Activated naive CD8-positive, alpha-beta T cell treated with anti-CD3 and anti-CD28 coated beads, Interleukin-2, amount 10 ng/mL, durations not matched to agents 7 days and 5 days (primary cell): Measurements from ENCODE around the gene NLE1. TPM values are rescaled to one million over a fixed set of nuclear protein-coding genes. Genes with fewer than 3 reads are reported as not detected.
"Not testable (repeated sequence)": the region's sequence is repeated elsewhere in the genome, so short reads cannot be mapped to it uniquely, and the experiment has no call there.

Experiments
- ATAC-seq: fragments of 150-1000 bp; cut with Tn5 transposase; one replicate; pipeline ENCODE4 v1.10.0; 2021; ENCODE audit warnings: low read depth, moderate library complexity
- POLR2A ChIA-PET: fragments of 350-600 bp; sonication (Branson Sonifier 250); formaldehyde crosslinking; loops from one replicate; lab custom pipeline; 2021; ENCODE audit warnings: antibody characterized with exemption; lab: Charles Lee
- DNase-seq: peaks from one replicate; pipeline ENCODE4 v3.0.0; 2021
- H3K27ac Mint-ChIP-seq: one replicate; pipeline ENCODE4 v1.8.0; 2022; ENCODE audit warnings: mild to moderate bottlenecking, mixed read lengths
- H3K27me3 Mint-ChIP-seq: one replicate; pipeline ENCODE4 v1.8.0; 2022; ENCODE audit warnings: mild to moderate bottlenecking, moderate library complexity, mixed read lengths
- H3K36me3 Mint-ChIP-seq: one replicate; pipeline ENCODE4 v1.8.0; 2021; ENCODE audit warnings: mild to moderate bottlenecking, mixed read lengths
- H3K4me1 Mint-ChIP-seq: one replicate; pipeline ENCODE4 v1.8.0; 2021; ENCODE audit warnings: mixed read lengths
- H3K4me3 Mint-ChIP-seq: one replicate; pipeline ENCODE4 v1.8.0; 2022; ENCODE audit warnings: mild to moderate bottlenecking, moderate library complexity, mixed read lengths
- H3K9me3 Mint-ChIP-seq: one replicate; pipeline ENCODE4 v1.8.0; 2021; ENCODE audit warnings: mixed read lengths
- total RNA-seq, 2 experiments: library from RNA; stranded (reverse); gene quantifications; one replicate each; pipeline ENCODE4 v1.2.3, GENCODE V29; 2021

Gene NLE1
- total RNA-seq, 2 experiments from 2014 or later = 13.4 to 17.4 TPM

- H3K4me3 Mint-ChIP-seq, H3K9me3 Mint-ChIP-seq, H3K36me3 Mint-ChIP-seq, ATAC-seq, DNase-seq, H3K27me3 Mint-ChIP-seq: not testable (repeated sequence)
- POLR2A ChIA-PET = interaction anchor here (3.5 kb wide), 1 partner anchor 70 kb away, joined by 24 read pairs; the partner anchor contains the start of gene SLFN5
- Mint-ChIP-seq H3K4me1 (peaks cover 33% of the 10 kb centered on the region), H3K27ac (peak overlapping the region; percentile 16)
These were observed 30.2 kb upstream of the NLE1 start for GRCh38 chr17:35172321-35172720.

- ATAC-seq (peak; percentile 30), DNase-seq (no peak)
- H3K4me3 Mint-ChIP-seq = peak overlapping the region; percentile 28
- peaks cover 1% of the 10 kb centered on the region for H3K9me3 Mint-ChIP-seq
- H3K27me3 Mint-ChIP-seq = no peaks in the 10 kb centered on the region
- POLR2A ChIA-PET = interaction anchor here (1.3 kb wide), 1 partner anchor 64 kb away, joined by 3 read pairs; no protein-coding TSS in a partner anchor
- peaks cover 28% of the 10 kb centered on the region for H3K4me1 Mint-ChIP-seq
- H3K36me3 Mint-ChIP-seq = peaks cover 2% of the 10 kb centered on the region
- H3K27ac Mint-ChIP-seq = peak overlapping the region; percentile 67
These were observed 29.7 kb upstream of the NLE1 start for GRCh38 chr17:35171834-35172233.

- DNase-seq = peak; percentile 47
- peaks cover 2% of the 10 kb centered on the region for H3K36me3 Mint-ChIP-seq
- POLR2A ChIA-PET = interaction anchor here (0.9 to 1.3 kb wide), 6 partner anchors 44 to 368 kb away, joined by 3 to 5 read pairs (median 4); partner anchors contain the start of genes SLFN13 and SLFN5
- H3K4me1 Mint-ChIP-seq = peaks cover 26% of the 10 kb centered on the region
- peaks cover 1% of the 10 kb centered on the region for H3K9me3 Mint-ChIP-seq
- H3K4me3 Mint-ChIP-seq = peak overlapping the region; percentile 28
- H3K27me3 Mint-ChIP-seq = no peaks in the 10 kb centered on the region
- peak overlapping the region; percentile 67 for H3K27ac Mint-ChIP-seq
- ATAC-seq = peak; percentile 69
These were observed 29.1 kb upstream of the NLE1 start for GRCh38 chr17:35170968-35171771.

GRCh38 chr17:35169835-35170363 is 27.8 kb upstream of the NLE1 start:
- Mint-ChIP-seq H3K4me3 (no peak overlapping the region), H3K4me1 (peaks cover 25% of the 10 kb centered on the region)
- no peak for ATAC-seq

GRCh38 chr17:35167666-35168065 is 25.6 kb upstream of the NLE1 start:
- ATAC-seq (no peak), DNase-seq (no peak)
- Mint-ChIP-seq H3K4me1 (peaks cover 22% of the 10 kb centered on the region), H3K36me3 (no peaks in the 10 kb centered on the region), H3K4me3 (no peak overlapping the region), H3K27ac (no peak overlapping the region), H3K9me3 (no peaks in the 10 kb centered on the region), H3K27me3 (no peaks in the 10 kb centered on the region)
- POLR2A ChIA-PET = interaction anchor here (0.6 to 1.4 kb wide), 5 partner anchors 26 to 641 kb away, joined by 3 to 4 read pairs (median 4); partner anchors contain the start of gene TAF15

More at GRCh38 chr17:35169835-35170363, 27.8 kb upstream of the NLE1 start:
- POLR2A ChIA-PET = interaction anchor here (0.6 to 1.3 kb wide), 8 partner anchors 13 to 369 kb away, joined by 3 to 5 read pairs (median 3); partner anchors contain the start of gene SLFN13
- Mint-ChIP-seq H3K36me3 (peaks cover 2% of the 10 kb centered on the region), H3K9me3 (peaks cover 1% of the 10 kb centered on the region), H3K27me3 (no peaks in the 10 kb centered on the region), H3K27ac (no peak overlapping the region)
- no peak for DNase-seq

- Mint-ChIP-seq H3K27me3 (no peaks in the 10 kb centered on the region), H3K9me3 (no peaks in the 10 kb centered on the region), H3K4me1 (peaks cover 18% of the 10 kb centered on the region), H3K4me3 (no peak overlapping the region), H3K27ac (no peak overlapping the region), H3K36me3 (no peaks in the 10 kb centered on the region)
- DNase-seq = no peak
- ATAC-seq = no peak
- POLR2A ChIA-PET = interaction anchor here (0.6 to 1.4 kb wide), 6 partner anchors 25 to 642 kb away, joined by 3 to 4 read pairs (median 4); partner anchors contain the start of gene TAF15
These were observed 24.9 kb upstream of the NLE1 start for GRCh38 chr17:35167046-35167445.

GRCh38 chr17:35166526-35166925 is 24.4 kb upstream of the NLE1 start:
- Mint-ChIP-seq H3K36me3 (no peaks in the 10 kb centered on the region), H3K27me3 (no peaks in the 10 kb centered on the region), H3K27ac (no peak overlapping the region), H3K4me3 (no peak overlapping the region), H3K9me3 (no peaks in the 10 kb centered on the region), H3K4me1 (peaks cover 16% of the 10 kb centered on the region)
- DNase-seq (no peak), ATAC-seq (no peak)
- POLR2A ChIA-PET = interaction anchor here (1.1 to 1.4 kb wide), 2 partner anchors 75 to 368 kb away, joined by 3 to 4 read pairs; no protein-coding TSS in a partner anchor

- ATAC-seq (no peak), DNase-seq (no peak)
- Mint-ChIP-seq H3K27me3 (no peaks in the 10 kb centered on the region), H3K9me3 (no peaks in the 10 kb centered on the region), H3K36me3 (peaks cover 6% of the 10 kb centered on the region), H3K27ac (no peak overlapping the region), H3K4me3 (no peak overlapping the region), H3K4me1 (peaks cover 33% of the 10 kb centered on the region)
- POLR2A ChIA-PET = interaction anchor here (0.8 kb wide), 1 partner anchor 77 kb away, joined by 3 read pairs; no protein-coding TSS in a partner anchor
These were observed 22.6 kb upstream of the NLE1 start for GRCh38 chr17:35164716-35165115.

GRCh38 chr17:35163886-35164285 is 21.8 kb upstream of the NLE1 start:
- no peak overlapping the region for H3K4me3 Mint-ChIP-seq
- ATAC-seq (no peak), DNase-seq (no peak)
- no peaks in the 10 kb centered on the region for H3K27me3 Mint-ChIP-seq
- POLR2A ChIA-PET = interaction anchor here (1.9 kb wide), 1 partner anchor 79 kb away, joined by 5 read pairs; the partner anchor contains the start of gene SLFN5
- H3K27ac Mint-ChIP-seq = no peak overlapping the region
- H3K9me3 Mint-ChIP-seq = no peaks in the 10 kb centered on the region
- peaks cover 6% of the 10 kb centered on the region for H3K36me3 Mint-ChIP-seq
- peaks cover 33% of the 10 kb centered on the region for H3K4me1 Mint-ChIP-seq

- POLR2A ChIA-PET = interaction anchor here (1.9 kb wide), 1 partner anchor 80 kb away, joined by 5 read pairs; the partner anchor contains the start of gene SLFN5
- Mint-ChIP-seq H3K36me3 (peaks cover 7% of the 10 kb centered on the region), H3K27ac (no peak overlapping the region), H3K4me3 (no peak overlapping the region), H3K4me1 (peaks cover 36% of the 10 kb centered on the region), H3K9me3 (no peaks in the 10 kb centered on the region), H3K27me3 (no peaks in the 10 kb centered on the region)
- ATAC-seq (no peak), DNase-seq (no peak)
These were observed 20.7 kb upstream of the NLE1 start for GRCh38 chr17:35162755-35163154.

- ATAC-seq = peak; percentile 84
- Mint-ChIP-seq H3K27ac (peak overlapping the region; percentile 85), H3K4me1 (peaks cover 36% of the 10 kb centered on the region), H3K4me3 (peak overlapping the region; percentile 62), H3K36me3 (peaks cover 7% of the 10 kb centered on the region), H3K9me3 (no peaks in the 10 kb centered on the region), H3K27me3 (no peaks in the 10 kb centered on the region)
- no peak for DNase-seq
- POLR2A ChIA-PET = interaction anchor here (0.6 to 2.3 kb wide), 6 partner anchors 14 to 114 kb away, joined by 3 to 11 read pairs (median 4); partner anchors contain the start of gene SLFN5
These were observed 19.2 kb upstream of the NLE1 start for GRCh38 chr17:35161281-35161761.

- Mint-ChIP-seq H3K4me1 (peaks cover 37% of the 10 kb centered on the region), H3K4me3 (peak overlapping the region; percentile 62), H3K27me3 (no peaks in the 10 kb centered on the region), H3K27ac (peak overlapping the region; percentile 85), H3K9me3 (no peaks in the 10 kb centered on the region), H3K36me3 (peaks cover 7% of the 10 kb centered on the region)
- POLR2A ChIA-PET = interaction anchor here (0.6 to 2.3 kb wide), 7 partner anchors 14 to 113 kb away, joined by 3 to 11 read pairs (median 3); partner anchors contain the start of gene SLFN5
- DNase-seq (no peak), ATAC-seq (peak; percentile 57)
These were observed 18.5 kb upstream of the NLE1 start for GRCh38 chr17:35160354-35161201.
